Muscle of leg (tissue), 11 donors: ENCODE results near the gene DUS3L. TPM values are rescaled to one million over a fixed set of nuclear protein-coding genes. Genes with fewer than 3 reads are reported as not detected.

Experiments used
- DNase-seq: peaks from one replicate; pipeline ENCODE4 v3.0.0; 2013
- H3K27ac ChIP-seq: one replicate; pipeline ENCODE4 v1.5.1; 2013; ENCODE audit warnings: mild to moderate bottlenecking, low read length, control low read depth
- H3K27me3 ChIP-seq: one replicate; pipeline ENCODE4 v1.6.1; 2013; ENCODE audit warnings: low read length; ENCODE audit not compliant: control insufficient read depth, insufficient read depth
- H3K36me3 ChIP-seq: one replicate; pipeline ENCODE4 v1.6.1; 2013; ENCODE audit warnings: low read length; ENCODE audit not compliant: control insufficient read depth, insufficient read depth
- H3K4me1 ChIP-seq: one replicate; pipeline ENCODE4 v1.6.1; 2013; ENCODE audit warnings: low read length; ENCODE audit not compliant: control insufficient read depth, insufficient read depth
- H3K4me3 ChIP-seq: one replicate; pipeline ENCODE4 v1.5.1; 2013; ENCODE audit warnings: low read length, control low read depth
- H3K9me3 ChIP-seq: replicated peaks from 2 replicates; pipeline ENCODE4 v1.6.1; 2013; ENCODE audit warnings: low read depth, low read length; ENCODE audit not compliant: control insufficient read depth
- WGBS: methylation state at CpG from one replicate; pipeline ENCODE4 v1.1.5; 2013; ENCODE audit warnings: missing lambda C conversion rate; ENCODE audit not compliant: insufficient coverage; 5-methylcytosine and 5-hydroxymethylcytosine counted together
- polyA plus RNA-seq, 8 donors: library from polyadenylated mRNA; unstranded; fragments of 120-200 nt; gene quantifications; one replicate each; pipeline versions ENCODE4 v1.2.1 to v1.2.3, GENCODE V29; 2013; ENCODE audit warnings: inconsistent platforms in 1 of 8, low replicate concordance in 1 of 8; ENCODE audit not compliant: insufficient read length in 8 of 8, insufficient read depth in 1 of 8
- total RNA-seq: library from RNA; stranded (reverse); fragments of 120-200 nt; gene quantifications from one replicate; pipeline ENCODE4 v1.2.4, GENCODE V29; 2013

DUS3L gene
- total and polyA plus RNA-seq, 9 donors = 16.3 to 26.6 (median 21.1) TPM

- Histone ChIP-seq H3K27ac (no peak overlapping the region), H3K36me3 (no peaks in the 10 kb centered on the region), H3K4me1 (peaks cover 15% of the 10 kb centered on the region), H3K9me3 (no peaks in the 10 kb centered on the region), H3K27me3 (peaks cover 4% of the 10 kb centered on the region), H3K4me3 (no peak overlapping the region)
- no peak for DNase-seq
- WGBS = 42% methylated on average over 28 of the region's 30 CpGs
These were observed 31.4 kb upstream of the DUS3L start for GRCh38 chr19:5822181-5822844.

GRCh38 chr19:5821521-5822180 is 30.7 kb upstream of the DUS3L start:
- H3K4me1 ChIP-seq = peaks cover 10% of the 10 kb centered on the region
- no peak overlapping the region for H3K27ac ChIP-seq
- WGBS = 71% methylated on average over 5 of the region's 8 CpGs
- H3K9me3 ChIP-seq = no peaks in the 10 kb centered on the region
- H3K27me3 ChIP-seq = peaks cover 4% of the 10 kb centered on the region
- H3K36me3 ChIP-seq = no peaks in the 10 kb centered on the region
- H3K4me3 ChIP-seq = no peak overlapping the region
- no peak for DNase-seq

- Histone ChIP-seq H3K9me3 (no peaks in the 10 kb centered on the region), H3K4me3 (no peak overlapping the region), H3K36me3 (no peaks in the 10 kb centered on the region), H3K27me3 (peaks cover 4% of the 10 kb centered on the region), H3K4me1 (peaks cover 5% of the 10 kb centered on the region), H3K27ac (no peak overlapping the region)
- 53% methylated on average over 6 of the region's 6 CpGs for WGBS
- no peak for DNase-seq
These were observed 29.8 kb upstream of the DUS3L start for GRCh38 chr19:5820785-5821184.

- peaks cover 5% of the 10 kb centered on the region for H3K4me1 ChIP-seq
- H3K4me3 ChIP-seq = no peak overlapping the region
- H3K27me3 ChIP-seq = peaks cover 4% of the 10 kb centered on the region
- H3K36me3 ChIP-seq = no peaks in the 10 kb centered on the region
- H3K27ac ChIP-seq = no peak overlapping the region
- 68% methylated on average over 7 of the region's 10 CpGs for WGBS
- no peaks in the 10 kb centered on the region for H3K9me3 ChIP-seq
- no peak for DNase-seq
These were observed 27.6 kb upstream of the DUS3L start for GRCh38 chr19:5818594-5818993.

- H3K4me3 ChIP-seq = no peak overlapping the region
- no peaks in the 10 kb centered on the region for H3K9me3 ChIP-seq
- no peaks in the 10 kb centered on the region for H3K36me3 ChIP-seq
- DNase-seq = no peak
- no peaks in the 10 kb centered on the region for H3K27me3 ChIP-seq
- WGBS = 94% methylated on average over 2 of the region's 2 CpGs
- H3K27ac ChIP-seq = no peak overlapping the region
- peaks cover 2% of the 10 kb centered on the region for H3K4me1 ChIP-seq
These were observed 26.3 kb upstream of the DUS3L start for GRCh38 chr19:5817218-5817617.

- WGBS = 64% methylated on average over 1 of the region's 11 CpGs
- no peaks in the 10 kb centered on the region for H3K27me3 ChIP-seq
- no peak for DNase-seq
These were observed 23.9 kb upstream of the DUS3L start for GRCh38 chr19:5814852-5815246.

GRCh38 chr19:5814123-5814851 is 23.3 kb upstream of the DUS3L start:
- Histone ChIP-seq H3K36me3 (no peaks in the 10 kb centered on the region), H3K4me3 (no peak overlapping the region), H3K27ac (no peak overlapping the region), H3K4me1 (no peaks in the 10 kb centered on the region), H3K9me3 (no peaks in the 10 kb centered on the region), H3K27me3 (no peaks in the 10 kb centered on the region)
- no peak for DNase-seq
- WGBS = 62% methylated on average over 5 of the region's 9 CpGs

More at GRCh38 chr19:5814852-5815246, 23.9 kb upstream of the DUS3L start:
- no peaks in the 10 kb centered on the region for H3K36me3 ChIP-seq
- H3K27ac ChIP-seq = no peak overlapping the region
- H3K4me3 ChIP-seq = no peak overlapping the region
- no peaks in the 10 kb centered on the region for H3K4me1 ChIP-seq
- H3K9me3 ChIP-seq = no peaks in the 10 kb centered on the region

GRCh38 chr19:5811117-5811516 is 20.2 kb upstream of the DUS3L start:
- Histone ChIP-seq H3K36me3 (no peaks in the 10 kb centered on the region), H3K4me3 (no peak overlapping the region), H3K9me3 (no peaks in the 10 kb centered on the region), H3K27ac (no peak overlapping the region), H3K27me3 (peaks cover 11% of the 10 kb centered on the region), H3K4me1 (peaks cover under 1% of the 10 kb centered on the region)
- 83% methylated on average over 4 of the region's 4 CpGs for WGBS
- DNase-seq = no peak

- H3K4me1 ChIP-seq = peaks cover 10% of the 10 kb centered on the region
- no peaks in the 10 kb centered on the region for H3K9me3 ChIP-seq
- H3K27ac ChIP-seq = no peak overlapping the region
- peaks cover 23% of the 10 kb centered on the region for H3K27me3 ChIP-seq
- no peak for DNase-seq
- 75% methylated on average over 5 of the region's 10 CpGs for WGBS
- no peak overlapping the region for H3K4me3 ChIP-seq
- no peaks in the 10 kb centered on the region for H3K36me3 ChIP-seq
These were observed 18.5 kb upstream of the DUS3L start for GRCh38 chr19:5809469-5809868.

GRCh38 chr19:5809053-5809452 is 18.1 kb upstream of the DUS3L start:
- Histone ChIP-seq H3K27ac (no peak overlapping the region), H3K4me1 (peaks cover 14% of the 10 kb centered on the region), H3K9me3 (no peaks in the 10 kb centered on the region), H3K36me3 (no peaks in the 10 kb centered on the region), H3K4me3 (no peak overlapping the region), H3K27me3 (peaks cover 27% of the 10 kb centered on the region)
- WGBS = 89% methylated on average over 7 of the region's 9 CpGs
- DNase-seq = no peak
